Heart left ventricle (tissue), 13 donors: ENCODE measurements around the gene NDUFV3.

Source experiments
- POLR2A ChIP-seq, 2 donors: fragments of 450-650 bp; IDR thresholded peaks; one replicate each; pipeline ENCODE4 v1.6.1; 2017; ENCODE audit warnings: antibody characterized with exemption in 2 of 2, mild to moderate bottlenecking in 2 of 2, moderate library complexity in 2 of 2
- TF ChIP-seq, protein P1 (sequence below), 12 donors: fragments of 200-600 bp; sonication (generic) in 4 of 12; IDR thresholded peaks; one replicate each; pipeline versions ENCODE4 v1.5.0 to v1.8.0; 2018 to 2022; ENCODE audit warnings: antibody characterized with exemption in 12 of 12, mild to moderate bottlenecking in 5 of 12
- donor health status: ischemic (EF 13 %, LVEDD 7.1; RV severe dilation, severe dysfunction).
- donor health status: DM: no; HTN: yes; CAD: no.
- donor health status: DM: no; HTN: no; CAD: no.
- donor health status: ischemic (EF 25% LVEDD 6.9; RV normal size, moderate dysfunction).
- donor health status: ischemic (EF 25% LVEDD 5.7; RV mildly dilated, moderate dysfunction).
- donor health status: ischemic (EF 35%, LVEDD 5.7; RV mildly dilated, moderate dysfunction).
- donor health status: nonischemic (EF 11% LVEDD 7.7; RV severe dilation, severe dysfunction).
- donor health status: DM: yes; HTN: yes; CAD: no.
- donor health status: PGD.
- donor health status: ischemic (EF 29% LVEDD 5.4; RV normal size, mild dysfunction).
- donor health status: nonischemic (EF 23%, LVEDD 6.1; RV moderate dilation, normal function).

DNA sequence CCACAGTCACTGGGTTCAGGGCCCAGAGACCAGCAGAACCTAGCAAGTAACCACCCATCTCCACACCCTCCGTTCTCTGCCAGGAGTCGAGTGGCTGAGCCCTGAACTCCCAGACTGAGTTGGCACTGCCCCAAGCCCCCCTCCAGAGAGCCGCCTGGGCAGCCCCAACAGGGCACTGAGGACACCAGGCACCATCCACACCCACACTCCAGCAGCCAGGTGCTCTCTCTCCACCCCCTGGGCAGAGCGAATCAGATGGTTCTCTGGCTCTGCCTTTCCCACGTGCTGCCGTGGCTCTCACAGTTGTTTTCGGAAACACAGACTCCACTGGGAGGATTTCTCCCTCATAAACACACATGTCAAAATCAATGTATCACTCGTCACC lies 27.3 kb upstream of the NDUFV3 start:
- TF ChIP-seq, protein P1, sequence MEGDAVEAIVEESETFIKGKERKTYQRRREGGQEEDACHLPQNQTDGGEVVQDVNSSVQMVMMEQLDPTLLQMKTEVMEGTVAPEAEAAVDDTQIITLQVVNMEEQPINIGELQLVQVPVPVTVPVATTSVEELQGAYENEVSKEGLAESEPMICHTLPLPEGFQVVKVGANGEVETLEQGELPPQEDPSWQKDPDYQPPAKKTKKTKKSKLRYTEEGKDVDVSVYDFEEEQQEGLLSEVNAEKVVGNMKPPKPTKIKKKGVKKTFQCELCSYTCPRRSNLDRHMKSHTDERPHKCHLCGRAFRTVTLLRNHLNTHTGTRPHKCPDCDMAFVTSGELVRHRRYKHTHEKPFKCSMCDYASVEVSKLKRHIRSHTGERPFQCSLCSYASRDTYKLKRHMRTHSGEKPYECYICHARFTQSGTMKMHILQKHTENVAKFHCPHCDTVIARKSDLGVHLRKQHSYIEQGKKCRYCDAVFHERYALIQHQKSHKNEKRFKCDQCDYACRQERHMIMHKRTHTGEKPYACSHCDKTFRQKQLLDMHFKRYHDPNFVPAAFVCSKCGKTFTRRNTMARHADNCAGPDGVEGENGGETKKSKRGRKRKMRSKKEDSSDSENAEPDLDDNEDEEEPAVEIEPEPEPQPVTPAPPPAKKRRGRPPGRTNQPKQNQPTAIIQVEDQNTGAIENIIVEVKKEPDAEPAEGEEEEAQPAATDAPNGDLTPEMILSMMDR (IDR thresholded peaks at IDR 0.05): no peak
- TF ChIP-seq POLR2A (IDR thresholded peaks at IDR 0.05): no peak
